K562 (cell line): Measurements from ENCODE around the gene CCT4. TPM values are rescaled to one million over a fixed set of nuclear protein-coding genes. Genes with fewer than 3 reads are reported as not detected.

ENCODE experiments used
- ATAC-seq: fragments of 200-7000 bp; cut with Tn5 transposase; 3 replicates; pipeline ENCODE4 v1.9.1; 2020; ENCODE audit warnings: moderate library complexity
- BruUV-seq: library from RNA; stranded (reverse); fragments of 400-500 nt; replicated peaks from 2 replicates; lab custom pipeline; 2021; lab: Mats Ljungman, UMichigan
- CTCF ChIA-PET: fragments of 300-600 bp; formaldehyde crosslinking; extraction: SDS; loops from one replicate; lab custom pipeline; 2021; ENCODE audit warnings: low intra/inter-chr PET ratio; lab: Yijun Ruan, JAX
- POLR2A ChIA-PET: fragments of 300-600, 350-650 bp; sonication (Branson Sonifier 250); formaldehyde crosslinking; extraction: SDS; loops from one replicate; lab custom pipeline; 2021; ENCODE audit warnings: antibody characterized with exemption, inconsistent platforms; lab: Yijun Ruan, JAX
- DNase-seq, 4 experiments: peaks; one replicate each; pipeline versions ENCODE4 v3.0.0 to v3.0.0-alpha.2; 2011 to 2018; ENCODE audit warnings: low spot score in 3 of 4, mixed read lengths in 3 of 4; ENCODE audit errors: extremely low read depth in 1 of 4
- FAIRE-seq: peaks from 2 replicates; lab custom pipeline; 2011; peaks lifted over from hg19 to GRCh38; lab: Jason Lieb, UNC
- H2AFZ ChIP-seq: 2 replicates; pipeline ENCODE4 v1.6.0; 2011; ENCODE audit warnings: low read depth, low read length, control low read depth, inconsistent platforms
- H3K27ac ChIP-seq: fragments of 200-600 bp; 3 replicates; pipeline ENCODE4 v1.8.0; 2011; ENCODE audit warnings: low read depth, mild to moderate bottlenecking, control low read depth, inconsistent platforms, low read length, moderate library complexity, mixed read lengths; ENCODE audit errors: extremely low read depth
- H3K27me3 ChIP-seq, 2 experiments: fragments of 300-600 bp in 1 of 2; 2 replicates in 1 of 2; 3 replicates in 1 of 2; pipeline versions ENCODE4 v1.6.0 to v1.8.0; 2011; ENCODE audit warnings: inconsistent platforms in 2 of 2, low read length in 2 of 2, mild to moderate bottlenecking in 1 of 2, mixed read lengths in 1 of 2, moderate library complexity in 1 of 2; ENCODE audit not compliant: control insufficient read depth in 2 of 2, insufficient read depth in 2 of 2
- H3K36me3 ChIP-seq: fragments of 300-600 bp; 3 replicates; pipeline ENCODE4 v1.8.0; 2011; ENCODE audit warnings: mild to moderate bottlenecking, low read length, inconsistent platforms; ENCODE audit not compliant: control insufficient read depth, insufficient read depth
- H3K4me1 ChIP-seq, 2 experiments: fragments of 200-600 bp in 1 of 2; replicated peaks in 1 of 2; 2 replicates in 1 of 2; 3 replicates in 1 of 2; pipeline versions ENCODE4 v1.5.1 to v1.8.0; 2011; ENCODE audit warnings: inconsistent platforms in 2 of 2, low read length in 2 of 2, mild to moderate bottlenecking in 1 of 2, mixed read lengths in 1 of 2, moderate library complexity in 1 of 2; ENCODE audit not compliant: control insufficient read depth in 2 of 2, insufficient read depth in 2 of 2
- H3K4me2 ChIP-seq: 2 replicates; pipeline ENCODE4 v1.6.1; 2011; ENCODE audit warnings: low read length, control low read depth, inconsistent platforms, mixed read lengths; ENCODE audit not compliant: insufficient read depth
- H3K4me3 ChIP-seq: fragments of 200-600 bp; sonication (generic), shearing (Covaris generic); 2 replicates; pipeline ENCODE4 v1.5.1; 2016; ENCODE audit warnings: control low read depth, inconsistent platforms
- H3K79me2 ChIP-seq: fragments of 200-600 bp; 3 replicates; pipeline ENCODE4 v1.8.0; 2011; ENCODE audit warnings: low read length, inconsistent platforms; ENCODE audit not compliant: control insufficient read depth, insufficient read depth
- H3K9ac ChIP-seq, 2 experiments: 2 replicates each; pipeline versions ENCODE4 v1.6.0 to v1.6.1; 2011; ENCODE audit warnings: low read depth in 2 of 2, low read length in 2 of 2, control low read depth in 1 of 2, inconsistent platforms in 1 of 2, mild to moderate bottlenecking in 1 of 2, mixed read lengths in 1 of 2; ENCODE audit not compliant: insufficient read depth in 1 of 2
- H3K9me1 ChIP-seq: one replicate; pipeline ENCODE4 v1.6.0; 2011; ENCODE audit warnings: inconsistent platforms, mild to moderate bottlenecking, low read length, moderate library complexity; ENCODE audit not compliant: control insufficient read depth, insufficient read depth
- H3K9me3 ChIP-seq: replicated peaks from 2 replicates; pipeline ENCODE4 v1.5.1; 2011; ENCODE audit warnings: low read depth, low read length, inconsistent platforms; ENCODE audit not compliant: control insufficient read depth, insufficient read depth
- H4K20me1 ChIP-seq: replicated peaks from 2 replicates; pipeline ENCODE4 v1.6.1; 2011; ENCODE audit warnings: low read length, inconsistent platforms, mixed read lengths; ENCODE audit not compliant: control insufficient read depth, insufficient read depth
- CBFB ChIP-seq: sonication (generic); formaldehyde crosslinking; IDR thresholded peaks from 2 replicates; pipeline ENCODE4 v1.4.0; 2020; ENCODE audit warnings: mild to moderate bottlenecking, missing genetic modification reagents
- ELF2 ChIP-seq: fragments of 250-450 bp; sonication (Bioruptor Pico); IDR thresholded peaks from 2 replicates; pipeline ENCODE4 v1.5.0; 2021; ENCODE audit warnings: mild to moderate bottlenecking
- ILK ChIP-seq: fragments of 450-650 bp; IDR thresholded peaks from 2 replicates; pipeline ENCODE4 v1.6.1; 2016; ENCODE audit warnings: missing genetic modification characterization, low read depth, mild to moderate bottlenecking, missing compliant biosample characterization, moderate library complexity, borderline replicate concordance
- MBD1 ChIP-seq: fragments of 250-450 bp; sonication (Bioruptor Pico); IDR thresholded peaks from 2 replicates; pipeline ENCODE4 v1.8.0; 2022; ENCODE audit warnings: inconsistent platforms
- SMARCE1 ChIP-seq: fragments of 450-650 bp; IDR thresholded peaks from 2 replicates; pipeline ENCODE4 v1.7.1; 2016; ENCODE audit warnings: mild to moderate bottlenecking
- ZFP1 ChIP-seq: fragments of 450-650 bp; formaldehyde crosslinking; IDR thresholded peaks from 2 replicates; pipeline ENCODE4 v1.4.0; 2020; ENCODE audit warnings: mild to moderate bottlenecking, mixed read lengths
- ZKSCAN1 ChIP-seq: fragments of 150-350 bp; IDR thresholded peaks from 2 replicates; pipeline ENCODE4 v1.6.1; 2016; ENCODE audit warnings: low read depth, low read length
- ZNF561 ChIP-seq: fragments of 450-650 bp; formaldehyde crosslinking; conservative IDR thresholded peaks from 2 replicates; pipeline ENCODE4 v1.4.0; 2020; ENCODE audit warnings: mild to moderate bottlenecking, moderate library complexity
- WGBS: fragments of 100-300 bp; shearing (Covaris generic); methylation state at CpG from one replicate; pipeline ENCODE4 v1.1.6; 2016; ENCODE audit warnings: low coverage, mixed read lengths; ENCODE audit not compliant: insufficient coverage; ENCODE audit errors: missing lambda C conversion rate; 5-methylcytosine and 5-hydroxymethylcytosine counted together
- in situ Hi-C: fragments of 300-500 bp; cut with MboI; formaldehyde crosslinking; loops from 4 replicates; pipeline ENCODE4 v1.15.0; 2018; ENCODE audit warnings: inconsistent platforms, mixed read lengths
- intact Hi-C: fragments of 100-400 bp; cut with micrococcal nuclease; formaldehyde crosslinking; loops from 2 replicates; pipeline ENCODE4 v1.14.2; 2022
- polyA plus RNA-seq, 8 experiments: library from polyadenylated mRNA; depleted of rRNA in 4 of 8; stranded (reverse) in 5 of 8; unstranded in 3 of 8; fragments of >200 nt; fragmentation: Nextera tagmentation in 2 of 8; fragmentation: Illumina TruSeq in 1 of 8; extraction: Ambion mirVana in 2 of 8; extraction: Trizol in 1 of 8; gene quantifications; 2 replicates each; pipeline versions ENCODE4 v1.2.1 to v1.2.3, GENCODE V29; 2011 to 2014; ENCODE audit warnings: inconsistent platforms in 1 of 8, missing spikeins in 1 of 8
- total RNA-seq, 7 experiments: library from RNA; depleted of rRNA in 6 of 7; stranded (reverse); fragments of >200 nt in 6 of 7; fragmentation: Illumina TruSeq in 2 of 7; extraction: Trizol in 2 of 7; gene quantifications; 2 replicates each; pipeline versions ENCODE4 v1.2.1 to v1.2.3, GENCODE V29; 2011 to 2021; ENCODE audit warnings: low replicate concordance in 1 of 7
- TF ChIP-seq, protein P1 (sequence below): fragments of 250-450 bp; sonication (Bioruptor Pico); IDR thresholded peaks from 2 replicates; pipeline ENCODE4 v1.5.0; 2020; ENCODE audit warnings: mild to moderate bottlenecking
- TF ChIP-seq, protein P2 (sequence below): fragments of 450-650 bp; IDR thresholded peaks from 2 replicates; pipeline ENCODE4 v1.6.1; 2016

CCT4 gene
- total and polyA plus RNA-seq, 9 of the 15 experiments (the other 6 are each of a cell fraction or from before 2014, with no cell fraction given) = 101 to 368 (median 303) TPM

GRCh38 chr2:61841286-61841685, 47.2 kb downstream of the CCT4 start:
- Histone ChIP-seq H2AFZ (no peak overlapping the region), H3K27me3 (no peaks in the 10 kb centered on the region; a peak in 2 of 5 replicates), H4K20me1 (no peaks in the 10 kb centered on the region), H3K4me3 (no peak overlapping the region), H3K9me3 (no peaks in the 10 kb centered on the region), H3K9me1 (no peaks in the 10 kb centered on the region), H3K79me2 (no peaks in the 10 kb centered on the region), H3K27ac (no peak overlapping the region), H3K36me3 (no peaks in the 10 kb centered on the region), H3K4me2 (no peak overlapping the region), H3K4me1 (no peaks in the 10 kb centered on the region), H3K9ac (no peak overlapping the region)
- TF ChIP-seq, protein P1, sequence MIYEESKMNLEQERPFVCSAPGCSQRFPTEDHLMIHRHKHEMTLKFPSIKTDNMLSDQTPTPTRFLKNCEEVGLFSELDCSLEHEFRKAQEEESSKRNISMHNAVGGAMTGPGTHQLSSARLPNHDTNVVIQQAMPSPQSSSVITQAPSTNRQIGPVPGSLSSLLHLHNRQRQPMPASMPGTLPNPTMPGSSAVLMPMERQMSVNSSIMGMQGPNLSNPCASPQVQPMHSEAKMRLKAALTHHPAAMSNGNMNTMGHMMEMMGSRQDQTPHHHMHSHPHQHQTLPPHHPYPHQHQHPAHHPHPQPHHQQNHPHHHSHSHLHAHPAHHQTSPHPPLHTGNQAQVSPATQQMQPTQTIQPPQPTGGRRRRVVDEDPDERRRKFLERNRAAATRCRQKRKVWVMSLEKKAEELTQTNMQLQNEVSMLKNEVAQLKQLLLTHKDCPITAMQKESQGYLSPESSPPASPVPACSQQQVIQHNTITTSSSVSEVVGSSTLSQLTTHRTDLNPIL = no peak
- no peak for TF ChIP-seq CBFB
- no peak for TF ChIP-seq ELF2 (CRISPR knock-in tag)
- no peak for TF ChIP-seq ILK (tag)
- TF ChIP-seq ZKSCAN1 = no peak
- no peak for TF ChIP-seq ZFP1 (CRISPR knock-in tag)
- TF ChIP-seq MBD1 (CRISPR knock-in tag) = no peak
- no peak for TF ChIP-seq ZNF561 (CRISPR knock-in tag)
- TF ChIP-seq SMARCE1 = no peak
- TF ChIP-seq, protein P2, sequence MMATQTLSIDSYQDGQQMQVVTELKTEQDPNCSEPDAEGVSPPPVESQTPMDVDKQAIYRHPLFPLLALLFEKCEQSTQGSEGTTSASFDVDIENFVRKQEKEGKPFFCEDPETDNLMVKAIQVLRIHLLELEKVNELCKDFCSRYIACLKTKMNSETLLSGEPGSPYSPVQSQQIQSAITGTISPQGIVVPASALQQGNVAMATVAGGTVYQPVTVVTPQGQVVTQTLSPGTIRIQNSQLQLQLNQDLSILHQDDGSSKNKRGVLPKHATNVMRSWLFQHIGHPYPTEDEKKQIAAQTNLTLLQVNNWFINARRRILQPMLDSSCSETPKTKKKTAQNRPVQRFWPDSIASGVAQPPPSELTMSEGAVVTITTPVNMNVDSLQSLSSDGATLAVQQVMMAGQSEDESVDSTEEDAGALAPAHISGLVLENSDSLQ = no peak
- no peak for FAIRE-seq
- DNase-seq = no peak
- no TSS peak for BruUV-seq
- intact Hi-C loops (no loop called here), in situ Hi-C loops (no loop called here)
- CTCF ChIA-PET = interaction anchor here (0.5 kb wide), 1 partner anchor 16 kb away, joined by 4 read pairs; no protein-coding TSS in a partner anchor
- 2% methylated on average over 3 of the region's 3 CpGs for WGBS
- no peak for ATAC-seq
- POLR2A ChIA-PET = interaction anchor here (1.1 kb wide), 1 partner anchor 10 kb away, joined by 4 read pairs; no protein-coding TSS in a partner anchor
